GM20000 (cell line): Measurements from ENCODE around the gene ARHGAP24.

ENCODE experiments used
- DNase-seq: peaks from one replicate; pipeline ENCODE4 v3.0.0; 2012; ENCODE audit warnings: low spot score
- TF ChIP-seq, protein P1 (sequence below): IDR thresholded peaks from 2 replicates; pipeline ENCODE4 v1.5.1; 2012; ENCODE audit warnings: mild to moderate bottlenecking, control low read depth; ENCODE audit errors: extremely low read depth, missing control alignments

The ARHGAP24 gene

DNA sequence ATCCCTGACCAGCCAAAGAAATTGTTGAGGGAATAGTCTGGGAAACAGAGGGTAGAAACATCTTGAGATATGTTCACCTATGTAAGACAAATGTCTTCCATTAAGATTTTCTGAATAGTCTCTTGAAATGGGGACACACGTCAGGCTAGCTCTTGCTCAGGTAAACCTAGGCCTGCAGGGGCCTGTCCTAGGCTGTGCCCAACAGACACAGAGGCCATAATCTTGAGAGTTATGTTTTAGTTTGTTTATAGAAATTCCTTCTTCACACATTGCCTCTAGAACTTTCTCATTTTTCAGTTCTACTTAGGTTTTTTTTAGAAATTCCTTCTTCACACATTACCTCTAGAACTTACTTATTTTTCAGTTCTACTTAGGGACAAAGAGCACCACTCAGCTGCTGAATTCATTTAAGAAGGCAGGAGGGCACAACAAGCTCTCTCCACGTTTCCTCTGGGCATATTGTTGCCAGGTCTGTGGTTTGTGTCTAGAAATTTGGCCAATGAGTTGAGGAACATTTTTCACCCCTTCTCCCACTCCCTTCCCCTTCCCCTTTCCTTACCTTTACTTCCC is 94.9 kb downstream of the ARHGAP24 start:
- TF ChIP-seq, protein P1, sequence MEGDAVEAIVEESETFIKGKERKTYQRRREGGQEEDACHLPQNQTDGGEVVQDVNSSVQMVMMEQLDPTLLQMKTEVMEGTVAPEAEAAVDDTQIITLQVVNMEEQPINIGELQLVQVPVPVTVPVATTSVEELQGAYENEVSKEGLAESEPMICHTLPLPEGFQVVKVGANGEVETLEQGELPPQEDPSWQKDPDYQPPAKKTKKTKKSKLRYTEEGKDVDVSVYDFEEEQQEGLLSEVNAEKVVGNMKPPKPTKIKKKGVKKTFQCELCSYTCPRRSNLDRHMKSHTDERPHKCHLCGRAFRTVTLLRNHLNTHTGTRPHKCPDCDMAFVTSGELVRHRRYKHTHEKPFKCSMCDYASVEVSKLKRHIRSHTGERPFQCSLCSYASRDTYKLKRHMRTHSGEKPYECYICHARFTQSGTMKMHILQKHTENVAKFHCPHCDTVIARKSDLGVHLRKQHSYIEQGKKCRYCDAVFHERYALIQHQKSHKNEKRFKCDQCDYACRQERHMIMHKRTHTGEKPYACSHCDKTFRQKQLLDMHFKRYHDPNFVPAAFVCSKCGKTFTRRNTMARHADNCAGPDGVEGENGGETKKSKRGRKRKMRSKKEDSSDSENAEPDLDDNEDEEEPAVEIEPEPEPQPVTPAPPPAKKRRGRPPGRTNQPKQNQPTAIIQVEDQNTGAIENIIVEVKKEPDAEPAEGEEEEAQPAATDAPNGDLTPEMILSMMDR: no peak

DNA sequence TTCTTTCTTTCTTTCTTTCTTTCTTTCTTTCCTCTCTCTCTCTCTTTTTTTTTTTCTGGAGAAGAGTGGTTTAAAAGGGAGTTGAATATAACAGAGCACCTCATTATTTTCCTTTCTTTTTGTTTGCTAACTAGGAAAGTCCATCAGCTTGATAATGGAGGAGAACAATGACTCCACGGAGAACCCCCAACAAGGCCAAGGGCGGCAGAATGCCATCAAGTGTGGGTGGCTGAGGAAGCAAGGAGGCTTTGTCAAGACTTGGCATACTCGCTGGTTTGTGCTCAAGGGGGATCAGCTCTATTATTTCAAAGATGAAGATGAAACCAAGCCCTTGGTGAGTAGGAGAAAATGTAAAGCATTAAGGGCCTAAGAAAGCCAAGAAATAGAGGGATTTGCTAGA is 95.4 kb downstream of the ARHGAP24 start:
- TF ChIP-seq, protein P1: no peak
- no peak for DNase-seq

More for the DNA sequence above, 94.9 kb downstream of the ARHGAP24 start:
- DNase-seq: no peak

DNA sequence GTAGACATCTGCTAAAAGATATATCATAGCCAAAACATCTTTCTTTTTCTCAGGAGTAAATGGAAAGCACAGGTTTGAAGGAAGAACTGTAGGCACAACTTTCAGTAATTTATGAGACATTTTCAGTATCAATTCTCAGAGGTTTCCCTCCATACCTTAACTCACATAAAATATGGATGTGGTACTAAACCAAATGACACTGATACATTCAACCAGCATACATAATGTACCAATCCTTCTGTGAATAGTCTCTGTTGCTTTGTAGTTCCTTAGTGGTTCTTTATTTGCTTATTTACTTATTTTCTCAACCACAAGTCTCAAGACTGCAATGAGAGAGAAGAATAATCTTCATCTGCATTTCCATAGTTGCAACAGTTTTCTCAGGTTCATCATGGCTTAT is 96.1 kb downstream of the ARHGAP24 start:
- DNase-seq: no peak
- TF ChIP-seq, protein P1: no peak

DNA sequence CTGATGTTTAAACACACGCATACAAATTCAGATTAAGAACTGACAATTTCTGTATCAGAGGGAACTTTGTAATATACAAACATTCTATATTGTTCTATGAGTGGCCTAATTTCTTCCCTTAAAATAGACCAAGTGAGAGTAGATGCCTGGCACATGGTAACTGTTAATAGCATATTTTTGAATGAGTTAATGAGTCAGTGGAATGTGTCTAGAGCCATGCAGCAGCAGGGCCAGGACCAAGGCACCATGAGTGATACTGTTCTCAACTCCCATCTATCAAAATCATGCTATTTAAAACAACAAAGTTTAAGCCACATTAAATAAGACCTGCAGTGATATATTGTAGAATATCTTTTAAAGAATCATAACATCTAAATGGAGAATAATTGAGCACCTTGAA is 98.3 kb downstream of the ARHGAP24 start:
- no peak for DNase-seq

DNA sequence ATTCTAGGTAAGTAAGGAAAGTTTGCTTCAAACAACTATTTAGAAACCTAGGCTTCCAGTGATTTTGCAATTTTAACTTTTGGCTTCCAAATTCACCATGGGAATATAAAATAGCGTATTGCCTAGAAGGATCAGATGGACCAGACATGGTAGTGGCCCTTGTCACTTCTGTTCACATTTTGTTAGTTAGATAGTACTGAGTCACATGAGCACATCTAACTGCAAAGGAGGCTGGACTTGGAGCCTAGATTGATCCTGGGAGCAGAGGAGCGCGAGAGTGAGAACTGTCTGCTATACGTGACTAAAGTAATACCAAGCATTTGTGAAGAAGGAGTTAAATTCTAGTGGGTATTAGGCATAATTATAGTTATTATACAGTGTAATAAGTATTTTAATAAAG is 102.4 kb downstream of the ARHGAP24 start:
- TF ChIP-seq, protein P1: no peak
- no peak for DNase-seq

More for the DNA sequence above, 98.3 kb downstream of the ARHGAP24 start:
- TF ChIP-seq, protein P1: no peak

DNA sequence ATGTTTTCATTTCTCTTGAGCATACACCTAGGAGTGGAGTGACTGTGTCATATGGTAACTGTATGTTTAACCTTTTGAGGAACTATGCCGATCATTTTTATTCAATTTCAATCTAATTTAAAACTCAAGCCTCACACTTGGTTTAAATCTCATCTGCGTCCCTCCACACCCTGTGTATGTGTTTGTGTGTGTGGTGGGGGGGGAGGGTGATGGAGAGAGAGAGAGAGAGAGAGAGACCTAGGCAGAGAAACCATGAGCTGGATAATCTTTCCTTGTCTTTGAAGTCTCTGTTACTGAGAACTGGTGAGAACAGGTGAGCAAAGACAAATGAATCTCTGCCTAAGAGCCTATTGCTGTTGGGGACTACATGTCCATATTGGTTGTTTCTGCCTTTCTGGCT is 105.0 kb downstream of the ARHGAP24 start:
- DNase-seq: no peak
- TF ChIP-seq, protein P1: no peak

DNA sequence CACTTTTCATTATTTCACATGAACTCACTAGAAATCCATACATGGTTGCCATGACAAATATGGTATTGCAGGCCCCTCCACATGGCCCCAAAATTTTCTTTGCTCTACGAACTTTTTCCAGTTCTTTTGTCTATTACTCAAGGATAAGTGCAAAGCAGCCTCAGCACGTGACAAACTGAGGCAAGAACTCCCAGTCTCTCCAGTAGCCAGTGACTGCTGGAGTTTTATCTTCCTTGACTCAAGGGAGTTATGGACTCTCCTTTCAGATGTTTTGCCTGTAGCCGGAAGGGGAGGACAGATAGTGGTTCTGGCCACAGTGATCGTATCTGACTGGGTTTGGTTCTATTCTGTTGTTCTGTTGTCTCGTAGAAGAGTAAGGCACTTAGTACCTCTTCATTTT is 105.5 kb downstream of the ARHGAP24 start:
- TF ChIP-seq, protein P1: no peak
- DNase-seq: no peak
